HG03097 (cell line): ENCODE results near the gene PTTG1.

Experiments used
- ATAC-seq: cut with Tn5 transposase; IDR thresholded peaks from one replicate; pipeline ENCODE4 v1.9.1; 2021; ENCODE audit not compliant: unreplicated experiment, low FRiP score

PTTG1 gene

GRCh38 chr5:160468363-160468975 lies 46.8 kb downstream of the PTTG1 start:
- ATAC-seq = no peak

DNA sequence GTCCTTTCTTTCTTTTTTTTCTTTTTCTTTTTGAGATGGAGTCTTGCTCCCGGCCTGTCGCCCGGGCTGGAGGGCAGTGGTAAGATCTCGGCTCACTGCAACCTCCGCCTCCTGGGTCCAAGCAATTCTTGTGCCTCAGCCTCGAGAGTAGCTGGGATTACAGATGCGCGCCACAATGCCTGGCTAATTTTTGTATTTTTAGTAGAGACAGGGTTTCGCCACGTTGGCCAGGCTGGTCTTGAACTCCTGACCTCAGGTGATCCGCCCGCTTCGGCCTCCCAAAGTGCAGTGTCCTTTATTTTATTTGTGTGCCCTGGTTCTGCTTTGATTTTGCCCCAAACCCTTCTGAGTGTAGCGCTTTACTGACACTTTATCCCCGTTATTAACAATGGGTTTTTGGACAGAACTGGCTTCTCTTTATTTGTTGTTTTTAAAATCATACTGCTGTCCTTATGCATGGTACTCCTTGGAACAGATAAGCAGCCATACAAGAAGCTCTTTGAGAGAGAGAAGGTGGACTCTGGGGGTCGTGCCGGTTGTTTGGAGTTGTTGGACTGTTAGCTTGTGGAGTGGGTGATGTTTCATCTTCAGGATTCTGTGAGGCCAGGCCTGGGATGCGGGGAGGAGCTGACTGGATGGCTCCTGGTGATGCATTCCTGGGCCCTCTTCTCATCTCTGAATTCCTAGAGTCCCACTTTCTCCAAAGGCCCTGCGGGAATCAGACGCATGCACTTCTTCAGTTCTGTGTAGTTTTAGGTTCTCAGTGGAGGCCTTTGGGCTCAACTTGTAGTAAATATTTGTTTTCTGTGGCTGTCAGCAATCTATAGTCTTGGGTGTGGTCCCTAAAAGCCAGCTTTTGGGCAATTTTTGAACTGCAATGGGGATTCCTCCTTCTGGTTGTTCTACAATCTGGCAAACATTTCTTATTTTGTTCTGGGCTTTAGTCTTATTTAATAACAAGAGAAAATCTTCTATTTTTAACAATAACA lies 47.8 kb downstream of the PTTG1 start:
- ATAC-seq = no peak

- ATAC-seq = no peak
These were observed 49.0 kb downstream of the PTTG1 start for GRCh38 chr5:160470437-160471361.

DNA sequence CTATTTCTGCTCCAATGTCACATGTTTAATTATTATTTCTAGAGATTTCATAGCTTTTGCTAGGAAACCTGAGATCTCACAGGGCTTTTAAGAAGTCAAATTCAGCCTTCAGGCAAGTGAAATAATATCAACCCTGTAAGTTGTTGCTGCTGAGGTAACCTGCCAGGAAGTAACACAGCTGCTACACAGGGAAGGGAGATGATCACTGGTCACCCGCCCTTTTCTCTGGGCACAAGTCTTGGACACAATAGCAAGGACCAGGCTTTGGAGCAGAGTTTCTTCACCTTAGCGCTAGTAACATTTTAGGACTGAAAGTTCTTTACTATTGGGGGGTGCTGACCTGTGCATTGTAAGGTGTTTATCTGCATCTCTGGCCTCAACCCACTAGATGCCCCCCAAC lies 50.1 kb downstream of the PTTG1 start:
- ATAC-seq = no peak

- ATAC-seq = no peak
These were observed 50.8 kb downstream of the PTTG1 start for GRCh38 chr5:160472482-160472881.

- no peak for ATAC-seq
These were observed 52.0 kb downstream of the PTTG1 start for GRCh38 chr5:160473681-160474080.

DNA sequence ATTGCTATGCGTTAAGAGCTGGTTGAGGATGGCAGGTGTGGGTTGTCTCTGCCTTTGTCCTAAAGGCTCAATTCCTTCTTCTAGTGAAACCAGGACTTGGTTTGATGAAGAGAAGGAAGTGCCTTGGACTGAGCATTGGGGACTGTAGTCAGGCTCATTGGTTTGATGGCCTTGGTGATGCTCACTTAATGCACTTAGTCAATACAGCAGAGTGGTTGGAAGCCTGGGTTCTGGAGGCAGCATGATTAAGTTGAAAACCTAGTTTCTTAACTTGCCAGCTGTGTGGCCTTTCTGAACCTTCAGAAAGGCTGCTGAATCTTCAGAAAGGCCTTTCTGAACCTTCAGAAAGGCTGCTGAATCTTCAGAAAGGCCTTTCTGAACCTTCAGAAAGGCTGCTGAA lies 52.4 kb downstream of the PTTG1 start:
- no peak for ATAC-seq

DNA sequence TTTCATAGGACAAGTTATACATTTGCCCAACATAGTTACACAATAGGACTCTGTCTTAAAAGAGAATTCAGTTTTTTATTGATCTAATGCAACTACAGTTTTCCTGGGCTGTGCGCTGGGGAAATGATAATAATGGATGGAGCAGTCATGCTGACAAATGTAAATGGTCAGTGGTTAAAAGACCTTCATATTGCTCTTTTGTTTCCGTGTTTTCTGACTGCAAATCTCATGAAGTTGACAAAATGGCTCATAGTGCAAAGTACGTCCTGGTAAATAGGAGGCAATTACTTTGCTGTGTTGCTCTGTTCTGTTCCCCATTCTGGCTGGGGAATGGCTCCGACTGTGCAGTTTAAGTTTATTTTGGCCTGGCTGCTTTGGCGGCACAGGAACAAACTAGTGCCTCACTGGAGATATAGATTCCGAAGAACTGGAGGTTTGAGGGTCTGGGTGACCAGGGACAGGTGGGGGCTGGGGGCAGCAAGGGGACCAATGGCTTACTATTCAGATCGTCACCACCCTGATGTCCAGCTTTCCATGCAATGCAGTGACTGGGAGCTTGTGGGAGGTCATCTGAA lies 54.3 kb downstream of the PTTG1 start:
- no peak for ATAC-seq

DNA sequence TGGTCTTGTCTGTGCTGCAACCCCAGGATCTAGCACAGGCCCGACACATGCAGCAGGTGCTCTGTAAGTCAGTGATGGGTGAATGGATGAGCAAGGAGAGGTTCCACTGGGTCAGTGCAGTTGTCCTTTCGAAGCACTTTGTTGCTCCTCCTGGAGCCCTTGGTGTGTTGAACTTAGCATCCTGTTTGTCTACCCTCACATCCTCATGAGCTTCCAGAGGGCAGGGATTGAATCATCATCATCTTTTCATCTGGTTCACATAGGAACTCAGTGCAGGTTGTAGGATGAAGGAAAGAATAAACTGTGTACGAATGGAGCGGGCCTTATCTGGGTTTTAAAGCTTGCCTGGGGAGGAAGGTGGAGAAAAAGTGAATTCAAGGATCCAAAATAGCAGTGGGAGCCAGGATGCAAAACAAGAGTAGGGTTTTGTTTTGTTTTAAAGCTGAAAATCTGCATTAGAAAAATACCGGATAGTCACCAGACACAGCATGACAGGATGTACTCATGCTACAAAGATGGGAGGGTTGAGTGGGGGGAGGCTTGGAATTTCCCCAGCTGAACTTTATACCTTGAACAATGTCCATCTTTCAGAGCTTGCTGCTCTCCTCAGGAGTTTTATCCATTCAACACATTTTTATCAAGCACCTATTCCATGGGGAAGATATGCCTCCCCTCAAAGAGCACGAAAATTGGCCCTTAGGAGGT lies 55.8 kb downstream of the PTTG1 start:
- no peak for ATAC-seq

DNA sequence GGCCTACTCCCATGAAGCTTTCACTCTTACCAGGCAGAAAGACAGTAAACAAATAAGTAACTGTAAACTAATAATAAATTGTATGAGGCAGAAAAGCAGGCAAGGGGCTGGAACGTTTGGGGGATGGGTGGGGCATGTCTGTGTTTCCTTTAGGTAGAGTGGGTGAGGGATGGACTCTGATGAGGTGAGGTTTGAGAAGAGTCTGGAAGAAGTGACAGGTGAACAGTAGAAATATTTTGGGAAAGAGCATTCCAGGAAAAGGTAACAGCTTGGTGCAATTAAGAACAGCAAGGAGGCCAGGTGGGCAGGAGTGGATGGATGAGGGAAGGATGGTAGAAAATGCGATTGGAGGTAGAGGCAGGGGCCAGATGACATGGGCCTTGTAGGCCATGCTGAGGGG lies 56.5 kb downstream of the PTTG1 start:
- no peak for ATAC-seq
